GM20000 (cell line): ENCODE results near the gene TCF15.
"Not testable (repeated sequence)": the region's sequence is repeated elsewhere in the genome, so short reads cannot be mapped to it uniquely, and the experiment has no call there.

Experiments
- DNase-seq: peaks from one replicate; pipeline ENCODE4 v3.0.0; 2012; ENCODE audit warnings: low spot score
- TF ChIP-seq, protein P1 (sequence below): IDR thresholded peaks from 2 replicates; pipeline ENCODE4 v1.5.1; 2012; ENCODE audit warnings: mild to moderate bottlenecking, control low read depth; ENCODE audit errors: extremely low read depth, missing control alignments

TCF15 gene

DNA sequence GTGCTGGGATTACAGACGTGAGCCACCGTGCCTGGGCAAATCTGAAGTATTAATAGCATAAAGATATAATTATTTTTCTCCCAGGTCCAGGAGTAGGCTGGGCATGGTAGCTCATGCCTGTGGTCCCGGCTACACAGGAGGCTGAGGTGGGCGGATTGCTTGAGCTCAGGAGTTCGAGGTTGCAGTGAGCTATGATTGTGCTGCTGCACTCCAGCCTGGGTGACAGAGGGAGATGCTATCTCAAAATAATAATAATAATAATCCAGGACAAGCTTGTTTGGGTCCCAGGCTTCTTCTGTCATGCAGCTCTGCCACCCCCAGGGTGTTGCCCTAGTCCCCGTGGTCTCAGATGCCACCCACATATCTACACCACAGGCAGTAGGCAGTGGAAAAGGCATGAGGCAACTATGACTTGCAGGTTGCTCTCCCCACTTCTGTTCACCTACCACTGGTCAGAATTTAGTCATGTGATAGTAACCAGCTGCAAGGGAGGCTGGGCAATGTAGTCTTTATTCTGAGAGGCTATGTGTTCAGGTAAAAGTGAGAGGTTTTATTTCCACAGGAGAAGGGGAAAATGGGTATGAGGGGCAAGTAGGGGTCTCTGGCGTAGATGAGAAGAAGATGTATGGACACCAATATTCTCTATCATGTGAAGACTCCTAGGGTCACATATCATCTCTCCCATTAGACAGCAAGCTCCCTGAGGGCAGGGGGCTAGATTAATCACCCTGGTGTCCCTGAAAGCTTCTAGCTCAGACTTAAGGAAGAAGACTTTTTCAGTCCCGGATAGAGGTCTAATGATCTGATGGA is 25.7 kb downstream of the TCF15 start:
- TF ChIP-seq, protein P1, sequence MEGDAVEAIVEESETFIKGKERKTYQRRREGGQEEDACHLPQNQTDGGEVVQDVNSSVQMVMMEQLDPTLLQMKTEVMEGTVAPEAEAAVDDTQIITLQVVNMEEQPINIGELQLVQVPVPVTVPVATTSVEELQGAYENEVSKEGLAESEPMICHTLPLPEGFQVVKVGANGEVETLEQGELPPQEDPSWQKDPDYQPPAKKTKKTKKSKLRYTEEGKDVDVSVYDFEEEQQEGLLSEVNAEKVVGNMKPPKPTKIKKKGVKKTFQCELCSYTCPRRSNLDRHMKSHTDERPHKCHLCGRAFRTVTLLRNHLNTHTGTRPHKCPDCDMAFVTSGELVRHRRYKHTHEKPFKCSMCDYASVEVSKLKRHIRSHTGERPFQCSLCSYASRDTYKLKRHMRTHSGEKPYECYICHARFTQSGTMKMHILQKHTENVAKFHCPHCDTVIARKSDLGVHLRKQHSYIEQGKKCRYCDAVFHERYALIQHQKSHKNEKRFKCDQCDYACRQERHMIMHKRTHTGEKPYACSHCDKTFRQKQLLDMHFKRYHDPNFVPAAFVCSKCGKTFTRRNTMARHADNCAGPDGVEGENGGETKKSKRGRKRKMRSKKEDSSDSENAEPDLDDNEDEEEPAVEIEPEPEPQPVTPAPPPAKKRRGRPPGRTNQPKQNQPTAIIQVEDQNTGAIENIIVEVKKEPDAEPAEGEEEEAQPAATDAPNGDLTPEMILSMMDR, result no peak
- DNase-seq, result no peak

DNA sequence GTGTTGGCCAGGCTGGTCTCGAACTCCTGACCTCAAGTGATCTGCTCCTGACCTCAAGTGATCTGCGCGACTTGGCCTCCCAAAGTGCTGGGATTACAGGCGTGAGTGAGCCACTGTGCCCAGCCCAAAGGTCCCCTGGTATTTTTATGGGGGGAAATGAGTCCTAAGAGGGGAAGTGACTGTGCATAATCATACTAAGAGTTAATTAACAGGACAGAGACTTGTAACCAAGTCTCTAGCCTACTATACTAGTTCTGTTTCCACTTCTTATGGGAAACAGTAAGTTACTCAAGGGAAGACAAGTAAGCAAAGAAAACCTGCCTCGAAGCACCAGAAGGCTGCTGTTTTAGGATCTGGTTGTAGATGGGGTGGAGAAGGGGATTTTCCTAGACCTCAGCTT is 27.9 kb downstream of the TCF15 start:
- TF ChIP-seq, protein P1, result no peak
- no peak for DNase-seq

DNA sequence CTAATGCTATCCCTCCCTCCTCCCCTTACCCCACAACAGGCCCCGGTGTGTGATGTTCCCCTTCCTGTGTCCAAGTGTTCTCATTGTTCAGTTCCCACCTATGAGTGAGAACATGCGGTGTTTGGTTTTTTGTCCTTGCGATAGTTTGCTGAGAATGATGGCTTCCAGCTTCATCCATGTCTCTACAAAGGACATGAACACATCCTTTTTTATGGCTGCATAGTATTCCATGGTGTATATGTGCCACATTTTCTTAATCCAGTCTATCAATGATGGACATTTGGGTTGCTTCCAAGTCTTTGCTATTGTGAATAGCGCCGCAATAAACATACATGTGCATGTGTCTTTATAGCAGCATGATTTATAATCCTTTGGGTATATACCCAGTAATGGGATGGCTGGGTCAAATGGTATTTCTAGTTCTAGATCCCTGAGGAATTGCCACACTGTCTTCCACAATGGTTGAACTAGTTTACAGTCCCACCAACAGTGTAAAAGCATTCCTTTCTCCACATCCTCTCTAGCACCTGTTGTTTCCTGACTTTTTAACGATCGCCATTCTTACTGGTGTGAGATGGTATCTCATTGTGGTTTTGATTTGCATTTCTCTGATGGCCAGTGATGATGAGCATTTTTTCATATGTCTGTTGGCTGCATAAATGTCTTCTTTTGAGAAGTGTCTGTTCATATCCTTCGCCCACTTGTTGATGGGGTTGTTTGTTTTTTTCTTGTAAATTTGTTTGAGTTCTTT is 31.0 kb downstream of the TCF15 start:
- DNase-seq, result not testable (repeated sequence)

DNA sequence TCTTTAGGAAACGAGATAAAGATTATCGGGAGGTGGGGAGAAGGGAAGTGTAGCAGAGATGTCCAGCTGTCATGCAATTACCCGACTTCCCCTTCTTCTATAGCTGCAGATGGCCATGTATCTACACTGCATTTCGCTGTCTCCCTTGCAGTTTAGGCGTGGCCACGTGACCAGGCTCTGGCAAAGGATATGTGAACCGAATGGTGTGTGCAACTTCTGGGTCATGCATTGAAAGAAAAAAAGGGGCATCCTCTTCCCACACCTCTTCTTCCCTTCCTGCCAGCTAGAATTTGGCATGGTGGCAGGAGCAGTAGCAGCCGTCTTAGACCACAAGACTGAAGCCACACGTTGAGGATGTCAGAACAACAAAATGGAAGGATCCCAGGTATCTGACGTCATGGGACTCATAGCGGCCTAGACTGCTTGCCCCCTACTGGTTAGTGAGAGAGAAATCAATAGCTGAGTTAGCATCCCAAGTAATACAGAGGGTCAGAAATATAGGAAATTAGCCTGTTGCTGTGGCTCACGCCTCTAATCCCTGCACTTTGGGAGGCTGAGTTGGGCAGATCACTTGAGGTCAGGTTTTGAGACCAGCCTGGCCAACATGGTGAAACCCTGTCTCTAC is 32.8 kb downstream of the TCF15 start:
- TF ChIP-seq, protein P1, result no peak
- DNase-seq, result no peak

DNA sequence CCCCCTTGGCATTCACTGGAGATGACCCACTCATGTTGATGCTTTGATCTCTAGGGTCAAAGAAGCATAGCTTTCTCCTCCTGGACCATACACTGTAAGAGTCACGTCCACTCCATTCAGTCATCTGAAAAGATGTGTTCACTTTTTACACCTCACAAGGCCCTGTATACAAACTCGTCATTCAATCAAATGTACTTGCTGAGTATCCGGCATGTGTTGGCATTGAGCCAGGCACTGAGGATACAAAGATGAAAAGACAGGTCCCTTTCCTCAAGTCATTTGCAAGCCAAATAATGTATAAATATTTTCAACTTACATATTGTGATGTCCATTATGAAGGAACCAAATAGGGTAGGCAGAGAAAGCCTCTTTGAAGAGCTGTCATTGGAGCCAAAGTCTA is 34.0 kb downstream of the TCF15 start:
- no peak for DNase-seq
- TF ChIP-seq, protein P1, result no peak

DNA sequence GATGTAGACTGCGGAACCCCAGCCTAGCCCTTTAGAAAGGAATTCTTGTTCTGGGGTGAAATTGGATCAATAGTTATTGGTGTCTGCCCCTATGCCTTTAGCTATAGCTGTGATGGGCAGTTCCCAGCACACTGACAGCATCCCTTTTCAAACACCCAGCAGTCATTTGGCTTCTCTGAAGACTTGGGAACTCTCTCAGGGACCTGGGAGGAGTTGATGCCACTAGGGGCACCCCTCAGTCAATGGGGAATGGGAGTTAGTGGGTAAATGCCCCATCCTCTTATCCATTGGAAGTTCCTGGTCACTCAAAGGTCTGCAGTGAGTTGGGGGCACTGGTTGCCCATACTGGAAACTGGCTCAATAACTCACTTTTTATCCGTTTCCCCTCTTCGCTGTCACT is 34.9 kb downstream of the TCF15 start:
- TF ChIP-seq, protein P1, result no peak
- DNase-seq, result no peak

DNA sequence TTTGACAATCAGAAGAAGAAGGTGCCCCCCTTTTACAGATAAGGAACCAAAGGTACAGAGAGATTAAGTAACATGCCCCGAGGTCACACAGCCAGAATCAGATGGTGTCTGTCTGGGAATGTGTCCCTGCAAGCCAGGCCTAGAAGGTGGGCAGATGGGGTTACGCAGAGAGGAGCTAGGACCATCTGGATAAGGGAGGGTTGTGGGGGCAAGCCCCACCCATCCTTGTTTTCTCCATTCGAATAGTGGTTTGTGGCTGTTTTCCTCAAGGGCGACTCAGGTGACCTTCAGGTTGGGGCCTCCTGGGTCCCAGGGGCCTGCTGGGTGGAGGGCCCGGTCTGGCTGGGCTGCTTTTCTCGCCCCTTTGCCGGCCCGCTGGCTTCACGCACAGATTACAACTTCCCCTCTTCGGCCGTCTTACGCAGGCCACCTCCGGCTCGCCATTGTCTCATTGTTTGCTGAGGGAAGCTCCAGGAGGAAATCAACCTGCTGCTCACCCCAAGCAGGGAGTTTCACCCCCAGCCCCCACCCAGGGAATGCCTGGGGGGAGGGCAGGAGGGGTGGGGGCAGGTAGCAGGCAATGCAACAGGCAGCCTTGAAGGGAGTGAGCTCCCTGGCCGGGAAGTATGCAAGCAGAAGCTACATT is 35.7 kb downstream of the TCF15 start:
- DNase-seq, result no peak

More for the DNA sequence above, 35.7 kb downstream of the TCF15 start:
- TF ChIP-seq, protein P1, result no peak
